Stomach (tissue), 9 donors: ENCODE measurements around the gene BTBD9. TPM values are rescaled to one million over a fixed set of nuclear protein-coding genes. Genes with fewer than 3 reads are reported as not detected.

Experiments used
- DNase-seq, 2 donors: peaks; one replicate each; pipeline versions ENCODE4 v3.0.0 to v3.0.0-alpha.2; 2013 to 2019
- H3K27ac ChIP-seq, 5 donors: fragments of 200-600 bp in 4 of 5; sonication (generic) in 4 of 5; one replicate each; pipeline ENCODE4 v1.5.1; 2013 to 2019; ENCODE audit warnings: mild to moderate bottlenecking in 1 of 5, moderate library complexity in 1 of 5
- H3K27me3 ChIP-seq, 3 donors: fragments of 200-600 bp; sonication (generic); one replicate each; pipeline ENCODE4 v1.5.1; 2017 to 2019; ENCODE audit warnings: mixed run types in 1 of 3
- H3K36me3 ChIP-seq, 4 donors: fragments of 200-600 bp; sonication (generic); 1 replicate in 3 of 4; 2 replicates in 1 of 4; pipeline ENCODE4 v1.5.1; 2016 to 2019
- H3K4me1 ChIP-seq, 4 donors: fragments of 200-600 bp; sonication (generic); one replicate each; pipeline ENCODE4 v1.5.1; 2016 to 2019
- H3K4me3 ChIP-seq, 4 donors: fragments of 200-600 bp; sonication (generic) in 3 of 4; one replicate each; pipeline ENCODE4 v1.5.1; 2016 to 2019; ENCODE audit warnings: mild to moderate bottlenecking in 1 of 4
- H3K9me3 ChIP-seq, 4 donors: fragments of 200-600 bp; sonication (generic); one replicate each; pipeline ENCODE4 v1.5.1; 2016 to 2019
- CTCF ChIP-seq, 7 experiments: fragments of 450-650 bp in 4 of 7; fragments of 200-600 bp in 3 of 7; sonication (generic) in 3 of 7; IDR thresholded peaks; one replicate each; pipeline ENCODE4 v1.5.1; 2016 to 2019; ENCODE audit warnings: antibody characterized with exemption in 7 of 7, control low read depth in 2 of 7, mild to moderate bottlenecking in 1 of 7
- EP300 ChIP-seq: sonication (generic); formaldehyde crosslinking; IDR thresholded peaks from one replicate; pipeline ENCODE4 v1.6.1; 2017; ENCODE audit warnings: antibody characterized with exemption
- POLR2A ChIP-seq, 4 donors: fragments of 450-650 bp; IDR thresholded peaks; one replicate each; pipeline ENCODE4 v1.6.1; 2016; ENCODE audit warnings: antibody characterized with exemption in 4 of 4, control low read depth in 2 of 4, mild to moderate bottlenecking in 1 of 4, moderate library complexity in 1 of 4
- POLR2AphosphoS5 ChIP-seq, 3 donors: sonication (generic); formaldehyde crosslinking; IDR thresholded peaks; one replicate each; pipeline ENCODE4 v1.6.1; 2016; ENCODE audit warnings: antibody characterized with exemption in 3 of 3
- WGBS, 5 donors: extraction: QIAGEN DNeasy Blood & Tissue Kit in 3 of 5; methylation state at CpG; one replicate each; pipeline versions ENCODE4 v1.1.5 to v1.1.7; 2013 to 2018; 5-methylcytosine and 5-hydroxymethylcytosine counted together
- intact Hi-C: fragments of 100-400 bp; cut with DNase I; formaldehyde crosslinking; loops from one replicate; pipeline ENCODE4 v1.15.1; 2023; ENCODE audit warnings: low total_unique reads
- polyA plus RNA-seq, 3 donors: library from polyadenylated mRNA; stranded (reverse); fragments of 200-250 nt; gene quantifications; one replicate each; pipeline ENCODE4 v1.2.3, GENCODE V29; 2013
- total RNA-seq, 5 donors: library from RNA; depleted of rRNA; stranded (reverse); fragments of >200 nt; gene quantifications; one replicate each; pipeline versions ENCODE4 v1.1.0 to v1.2.3, GENCODE V29; 2014 to 2016
- donor health status: healthy with polysubstance abuse.
- donor health status: Bipolar disorder and iron deficiency.
- donor health status: healthy.

BTBD9 gene
- total and polyA plus RNA-seq, 8 donors = 1.4 to 90.2 (median 6.8) TPM

GRCh38 chr6:38214159-38214558, 425.6 kb downstream of the BTBD9 start:
- Histone ChIP-seq H3K27ac (no peak overlapping the region), H3K27me3 (no peaks in the 10 kb centered on the region), H3K4me3 (no peak overlapping the region), H3K36me3 (no peaks in the 10 kb centered on the region), H3K9me3 (no peaks in the 10 kb centered on the region), H3K4me1 (peaks cover 0 to 44% (median 22%) of the 10 kb centered on the region in 4 donors)
- TF ChIP-seq POLR2A (IDR thresholded peaks at IDR 0.05) (no peak), EP300 (no peak), POLR2AphosphoS5 (IDR thresholded peaks at IDR 0.05) (no peak), CTCF (IDR thresholded peaks at IDR 0.05) (no peak)
- WGBS, 5 donors = 82 to 94% (median 88%) methylated on average over 2 of the region's 2 CpGs
- intact Hi-C loops = no loop called here
- no peak for DNase-seq

GRCh38 chr6:38213251-38213658, 426.5 kb downstream of the BTBD9 start:
- no peak for DNase-seq
- H3K27ac ChIP-seq = peak overlapping the region in 2 of 5 donors; percentile 8 to 56

GRCh38 chr6:38212579-38212978, 427.1 kb downstream of the BTBD9 start:
- Histone ChIP-seq H3K27me3 (no peaks in the 10 kb centered on the region), H3K4me1 (peaks cover 0 to 45% (median 22%) of the 10 kb centered on the region in 4 donors), H3K36me3 (no peaks in the 10 kb centered on the region), H3K9me3 (no peaks in the 10 kb centered on the region), H3K27ac (peak overlapping the region in 3 of 5 donors; percentile 4 to 56 (median 8)), H3K4me3 (no peak overlapping the region)
- TF ChIP-seq EP300 = no peak
- TF ChIP-seq POLR2A (IDR thresholded peaks at IDR 0.05) = no peak
- no peak for TF ChIP-seq POLR2AphosphoS5 (IDR thresholded peaks at IDR 0.05)
- TF ChIP-seq CTCF (IDR thresholded peaks at IDR 0.05) = no peak
- peak in 1 of 2 donors; percentile 64 for DNase-seq
- 61 to 82% (median 71%) methylated on average over 5 of the region's 5 CpGs for WGBS, 5 donors
- intact Hi-C loops = no loop called here

More at GRCh38 chr6:38213251-38213658, 426.5 kb downstream of the BTBD9 start:
- TF ChIP-seq POLR2A (IDR thresholded peaks at IDR 0.05) (no peak), POLR2AphosphoS5 (IDR thresholded peaks at IDR 0.05) (no peak)
- Histone ChIP-seq H3K4me3 (no peak overlapping the region), H3K36me3 (no peaks in the 10 kb centered on the region), H3K9me3 (no peaks in the 10 kb centered on the region), H3K27me3 (no peaks in the 10 kb centered on the region), H3K4me1 (peaks cover 0 to 45% (median 22%) of the 10 kb centered on the region in 4 donors)
- intact Hi-C loops = no loop called here
- WGBS, 5 donors = 78 to 88% (median 81%) methylated on average over 2 of the region's 2 CpGs

- Histone ChIP-seq H3K4me1 (peaks cover 0 to 45% (median 22%) of the 10 kb centered on the region in 4 donors), H3K27me3 (no peaks in the 10 kb centered on the region), H3K27ac (peak overlapping the region in 2 of 5 donors; percentile 8 to 56), H3K9me3 (no peaks in the 10 kb centered on the region), H3K36me3 (no peaks in the 10 kb centered on the region), H3K4me3 (no peak overlapping the region)
- DNase-seq = no peak
- no peak for TF ChIP-seq CTCF (IDR thresholded peaks at IDR 0.05)
- intact Hi-C loops = no loop called here
- WGBS, 5 donors = 83 to 100% (median 98%) methylated on average over 1 to 3 of the region's 3 CpGs
These were observed 427.6 kb downstream of the BTBD9 start for GRCh38 chr6:38212116-38212515.

- WGBS, 5 donors = 65 to 71% (median 66%) methylated on average over 18 of the region's 18 CpGs
These were observed 430.1 kb downstream of the BTBD9 start for GRCh38 chr6:38209371-38210260.

More at GRCh38 chr6:38209371-38210260, 430.1 kb downstream of the BTBD9 start:
- H3K9me3 ChIP-seq = no peaks in the 10 kb centered on the region
- no peak overlapping the region for H3K4me3 ChIP-seq
- no peak for TF ChIP-seq POLR2AphosphoS5 (IDR thresholded peaks at IDR 0.05)
- no peak for TF ChIP-seq EP300
- no peak for TF ChIP-seq POLR2A (IDR thresholded peaks at IDR 0.05)
- TF ChIP-seq CTCF (IDR thresholded peaks at IDR 0.05) = no peak
- H3K4me1 ChIP-seq = peaks cover 0 to 45% (median 22%) of the 10 kb centered on the region in 4 donors
- H3K36me3 ChIP-seq = no peaks in the 10 kb centered on the region
- H3K27me3 ChIP-seq = no peaks in the 10 kb centered on the region
- no peak overlapping the region for H3K27ac ChIP-seq
- intact Hi-C loops = no loop called here
- DNase-seq = peak in 1 of 2 donors; percentile 49
